Suppressor macrophage (primary cell): ENCODE data around the gene CUL3.
"Not testable (repeated sequence)": the region's sequence is repeated elsewhere in the genome, so short reads cannot be mapped to it uniquely, and the experiment has no call there.

Experiments
- DNase-seq, 4 experiments: peaks; one replicate each; pipeline ENCODE4 v3.0.0-alpha.2; 2020 to 2022
- total RNA-seq, 17 experiments: gene quantifications; one replicate each; lab custom pipeline; 2026; ENCODE audit warnings: mixed read lengths in 6 of 17, inconsistent platforms in 3 of 17; lab: John Stamatoyannopoulos, UW

Gene CUL3
- 41.2 to 113 (median 73.0) reads per million in 17 experiments for total RNA-seq

GRCh38 chr2:224585211-224586088 lies at the start of gene CUL3:
TSS of gene CUL3 (minus strand) at chr2:224585363. CDS start at chr2:224585009, 354 bp downstream.
- peak; percentile 98 to 100 (median 99) for DNase-seq

GRCh38 chr2:224630659-224631550 lies 45.7 kb upstream of the CUL3 start:
- DNase-seq: no peak

GRCh38 chr2:224628416-224628815 lies 43.3 kb upstream of the CUL3 start:
- DNase-seq: no peak

GRCh38 chr2:224626735-224627134 lies 41.6 kb upstream of the CUL3 start:
- no peak for DNase-seq

GRCh38 chr2:224613543-224614286 lies 28.6 kb upstream of the CUL3 start:
- DNase-seq: no peak

- DNase-seq: no peak
Measured at GRCh38 chr2:224612578-224612977, 27.4 kb upstream of the CUL3 start.

- no peak for DNase-seq
Measured at GRCh38 chr2:224611938-224612337, 26.8 kb upstream of the CUL3 start.

GRCh38 chr2:224608104-224608503 lies 22.9 kb upstream of the CUL3 start:
- DNase-seq: no peak

GRCh38 chr2:224603746-224604500 lies 18.8 kb upstream of the CUL3 start:
- not testable (repeated sequence) for DNase-seq

GRCh38 chr2:224602778-224603375 lies 17.7 kb upstream of the CUL3 start:
- DNase-seq: not testable (repeated sequence)

GRCh38 chr2:224601923-224602322 lies 16.8 kb upstream of the CUL3 start:
- no peak for DNase-seq

GRCh38 chr2:224598678-224599077 lies 13.5 kb upstream of the CUL3 start:
- DNase-seq: no peak

GRCh38 chr2:224596289-224596688 lies 11.1 kb upstream of the CUL3 start:
- no peak for DNase-seq

GRCh38 chr2:224595518-224595917 lies 10.4 kb upstream of the CUL3 start:
- DNase-seq: no peak

GRCh38 chr2:224594840-224595239 lies 9.7 kb upstream of the CUL3 start:
- DNase-seq: no peak

- DNase-seq: no peak
Measured at GRCh38 chr2:224591220-224591619, 6.1 kb upstream of the CUL3 start.

- peak in 3 of 4 experiments; percentile 27 to 63 (median 60) for DNase-seq
Measured at GRCh38 chr2:224586127-224586695, 1.0 kb upstream of the CUL3 start.

GRCh38 chr2:224584785-224585210 lies 365 bp downstream of the CUL3 start:
- DNase-seq: peak; percentile 50 to 77 (median 70)

GRCh38 chr2:224584111-224584784 lies 915 bp downstream of the CUL3 start:
- peak; percentile 69 to 81 (median 79) for DNase-seq

- not testable (repeated sequence) for DNase-seq
Measured at GRCh38 chr2:224583033-224583432, 2.1 kb downstream of the CUL3 start.
